ENCODE data around the gene ERRFI1. TPM values are rescaled to one million over a fixed set of nuclear protein-coding genes. Genes with fewer than 3 reads are reported as not detected.

ERRFI1 gene
- polyA plus RNA-seq, 3 donors, result 0.08 to 1.5 (median 0.28) TPM

DNA sequence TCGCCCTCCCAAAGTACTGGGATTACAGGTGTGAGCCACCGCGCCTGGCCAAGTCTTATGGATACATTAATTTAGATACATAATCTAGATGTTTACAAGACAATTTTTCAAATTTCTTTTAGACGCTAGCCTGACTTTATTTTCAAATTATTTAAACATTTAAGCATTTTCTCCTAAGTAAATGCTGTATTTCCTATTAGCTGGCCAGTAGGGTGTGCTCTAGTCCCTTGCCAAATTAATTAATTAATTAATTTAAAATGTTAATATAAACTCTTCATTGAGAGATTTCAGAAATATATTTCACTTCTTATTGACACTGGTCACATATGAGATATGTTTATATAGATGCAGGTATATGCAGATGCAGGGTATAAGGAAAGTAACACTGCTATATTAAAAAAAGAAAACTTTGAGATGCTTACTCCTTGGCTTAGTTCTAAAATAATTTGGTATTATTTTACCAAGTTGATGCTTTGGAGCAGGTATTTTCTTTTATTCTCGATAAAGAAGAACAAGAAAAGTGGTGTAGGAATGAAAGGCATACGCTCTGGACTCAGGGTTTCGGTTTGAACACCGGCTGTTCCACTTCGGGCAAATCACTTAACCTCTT is 5.2 kb upstream of the ERRFI1 start:
- peak in 2 of 3 donors; percentile 35 to 58 for DNase-seq
- H3K4me1 ChIP-seq (ENCODE audit: control insufficient read depth in 1 of 2, insufficient read depth in 2 of 2, low read length in 2 of 2), result peaks cover 5% of the 10 kb centered on the region in 2 donors
- no peak overlapping the region for H3K27ac Mint-ChIP-seq
- no peak overlapping the region for H3K27ac ChIP-seq (ENCODE audit: low read depth in 1 of 2, low read length in 2 of 2)
- no peaks in the 10 kb centered on the region for H4K20me1 ChIP-seq (ENCODE audit: insufficient read depth, low read length)
- peaks cover 0 to 6% (median 5%) of the 10 kb centered on the region in 7 donors for H3K9me3 Mint-ChIP-seq
- peaks cover 0 to 3% of the 10 kb centered on the region in 2 donors for H3K9me3 ChIP-seq (replicated peaks in 1 of 2; ENCODE audit: control insufficient read depth in 1 of 2, insufficient read depth in 1 of 2, low read length in 2 of 2)
- intact Hi-C loops (cut with micrococcal nuclease), result loop anchor here (1.0 to 10.0 kb wide), 3 partner anchors 204 to 318 kb away; no protein-coding TSS in a partner anchor
- no peak overlapping the region for H2AFZ ChIP-seq (ENCODE audit: insufficient read depth, low read depth, low read length, poor library complexity, severe bottlenecking)
- H3K4me3 ChIP-seq (replicated peaks in 1 of 3; ENCODE audit: low read depth in 2 of 3, low read length in 3 of 3), result no peak overlapping the region
- peaks cover 25 to 38% (median 26%) of the 10 kb centered on the region in 3 donors for H3K27me3 Mint-ChIP-seq (ENCODE audit: low read depth in 3 of 3)
- TF ChIP-seq, protein P1, sequence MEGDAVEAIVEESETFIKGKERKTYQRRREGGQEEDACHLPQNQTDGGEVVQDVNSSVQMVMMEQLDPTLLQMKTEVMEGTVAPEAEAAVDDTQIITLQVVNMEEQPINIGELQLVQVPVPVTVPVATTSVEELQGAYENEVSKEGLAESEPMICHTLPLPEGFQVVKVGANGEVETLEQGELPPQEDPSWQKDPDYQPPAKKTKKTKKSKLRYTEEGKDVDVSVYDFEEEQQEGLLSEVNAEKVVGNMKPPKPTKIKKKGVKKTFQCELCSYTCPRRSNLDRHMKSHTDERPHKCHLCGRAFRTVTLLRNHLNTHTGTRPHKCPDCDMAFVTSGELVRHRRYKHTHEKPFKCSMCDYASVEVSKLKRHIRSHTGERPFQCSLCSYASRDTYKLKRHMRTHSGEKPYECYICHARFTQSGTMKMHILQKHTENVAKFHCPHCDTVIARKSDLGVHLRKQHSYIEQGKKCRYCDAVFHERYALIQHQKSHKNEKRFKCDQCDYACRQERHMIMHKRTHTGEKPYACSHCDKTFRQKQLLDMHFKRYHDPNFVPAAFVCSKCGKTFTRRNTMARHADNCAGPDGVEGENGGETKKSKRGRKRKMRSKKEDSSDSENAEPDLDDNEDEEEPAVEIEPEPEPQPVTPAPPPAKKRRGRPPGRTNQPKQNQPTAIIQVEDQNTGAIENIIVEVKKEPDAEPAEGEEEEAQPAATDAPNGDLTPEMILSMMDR (IDR thresholded peaks at IDR 0.05), result peak; percentile 93
- H3K4me3 Mint-ChIP-seq, result no peak overlapping the region
- H3K4me1 Mint-ChIP-seq, result peaks cover 8% of the 10 kb centered on the region
- H3K4me2 ChIP-seq (replicated peaks; ENCODE audit: extremely low read depth, low read length, poor library complexity, severe bottlenecking), result no peak overlapping the region
- no peaks in the 10 kb centered on the region for H3K36me3 ChIP-seq (replicated peaks in 1 of 2; ENCODE audit: control insufficient read depth in 1 of 2, insufficient read depth in 2 of 2, low read length in 2 of 2)
- no peaks in the 10 kb centered on the region for H3K79me2 ChIP-seq (ENCODE audit: insufficient read depth, low read length)
- 83% methylated on average over 1 of the region's 9 CpGs for WGBS (ENCODE audit: insufficient coverage)
- no peak overlapping the region for H3K9ac ChIP-seq (ENCODE audit: insufficient read depth, low read length, poor library complexity, severe bottlenecking)
- H3K27me3 ChIP-seq (ENCODE audit: control insufficient read depth in 2 of 2, insufficient read depth in 2 of 2, low read length in 2 of 2), result peaks cover 5 to 36% of the 10 kb centered on the region in 2 donors
- peaks cover 3 to 6% of the 10 kb centered on the region in 2 donors for H3K36me3 Mint-ChIP-seq

DNA sequence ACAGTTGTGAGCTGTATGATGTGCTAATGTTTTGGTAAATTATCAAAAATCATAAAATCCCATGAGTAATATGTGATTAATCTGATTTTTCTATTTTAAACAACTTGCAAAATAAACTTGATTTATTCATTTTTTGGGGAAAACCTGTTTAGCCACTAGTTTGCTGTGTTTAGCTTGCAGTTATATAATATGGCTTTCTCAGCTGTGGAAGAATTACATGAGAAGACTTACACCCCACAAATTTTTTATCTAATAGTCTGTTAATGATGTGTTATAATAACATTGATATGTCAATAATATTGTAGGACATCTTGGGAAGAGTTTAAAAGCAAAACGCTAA is 2.4 kb upstream of the ERRFI1 start:
- Histone ChIP-seq H3K36me3 (replicated peaks in 1 of 2; ENCODE audit: control insufficient read depth in 1 of 2, insufficient read depth in 2 of 2, low read length in 2 of 2) (no peaks in the 10 kb centered on the region), H2AFZ (ENCODE audit: insufficient read depth, low read depth, low read length, poor library complexity, severe bottlenecking) (no peak overlapping the region), H3K27ac (ENCODE audit: low read depth in 1 of 2, low read length in 2 of 2) (no peak overlapping the region), H4K20me1 (ENCODE audit: insufficient read depth, low read length) (no peaks in the 10 kb centered on the region), H3K4me2 (replicated peaks; ENCODE audit: extremely low read depth, low read length, poor library complexity, severe bottlenecking) (no peak overlapping the region), H3K27me3 (ENCODE audit: control insufficient read depth in 2 of 2, insufficient read depth in 2 of 2, low read length in 2 of 2) (peaks cover 26 to 57% of the 10 kb centered on the region in 2 donors), H3K9me3 (replicated peaks in 1 of 2; ENCODE audit: control insufficient read depth in 1 of 2, insufficient read depth in 1 of 2, low read length in 2 of 2) (peaks cover 3 to 4% of the 10 kb centered on the region in 2 donors), H3K9ac (ENCODE audit: insufficient read depth, low read length, poor library complexity, severe bottlenecking) (no peak overlapping the region), H3K4me1 (ENCODE audit: control insufficient read depth in 1 of 2, insufficient read depth in 2 of 2, low read length in 2 of 2) (peaks cover 10 to 19% of the 10 kb centered on the region in 2 donors), H3K79me2 (ENCODE audit: insufficient read depth, low read length) (no peaks in the 10 kb centered on the region), H3K4me3 (replicated peaks in 1 of 3; ENCODE audit: low read depth in 2 of 3, low read length in 3 of 3) (no peak overlapping the region)
- Mint-ChIP-seq H3K4me3 (peak overlapping the region in 1 of 2 donors; percentile 4), H3K27ac (no peak overlapping the region), H3K27me3 (ENCODE audit: low read depth in 3 of 3) (peaks cover 40 to 59% (median 45%) of the 10 kb centered on the region in 3 donors), H3K4me1 (peaks cover 15% of the 10 kb centered on the region), H3K36me3 (peaks cover 7 to 11% of the 10 kb centered on the region in 2 donors), H3K9me3 (peaks cover 3 to 13% (median 6%) of the 10 kb centered on the region in 7 donors)
- no peak for DNase-seq
- no CpG with 5 or more reads among the region's 1 CpG for WGBS (ENCODE audit: insufficient coverage)
- TF ChIP-seq, protein P1 (IDR thresholded peaks at IDR 0.05), result no peak
- intact Hi-C loops (cut with micrococcal nuclease), result loop anchor here in 1 of 2 donors (10.0 kb wide), 1 partner anchor 286 kb away; the partner anchor contains the start of gene SLC45A1
